AG08395 (cell line): ENCODE results near the gene TRIM24.
"Not testable (repeated sequence)": the region's sequence is repeated elsewhere in the genome, so short reads cannot be mapped to it uniquely, and the experiment has no call there.

Source experiments
- DNase-seq: peaks from one replicate; pipeline ENCODE4 v3.0.0; 2012; ENCODE audit warnings: mixed read lengths, low spot score

Gene TRIM24

DNA sequence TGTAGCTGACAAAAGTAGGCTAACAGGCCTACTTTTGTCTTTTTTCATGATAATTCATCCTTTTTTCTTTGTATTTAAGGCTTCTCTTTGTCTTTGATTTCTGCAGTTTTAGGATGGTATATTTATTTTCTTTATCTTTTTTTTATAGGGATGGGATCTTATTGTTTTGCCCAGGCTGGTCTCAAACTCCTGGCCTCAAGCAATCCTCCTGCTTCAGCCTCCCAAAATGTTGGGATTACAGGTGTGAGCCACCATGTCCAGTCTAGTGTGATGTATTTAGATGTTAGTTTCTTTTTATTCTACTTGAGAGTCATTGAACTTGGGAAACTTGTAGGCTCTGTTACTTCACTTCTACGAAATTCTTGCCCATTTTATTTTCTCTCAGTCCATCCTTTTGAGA lies 35.4 kb downstream of the TRIM24 start:
- DNase-seq = no peak

- DNase-seq = no peak
These were observed 39.3 kb downstream of the TRIM24 start for GRCh38 chr7:138499340-138499739.

DNA sequence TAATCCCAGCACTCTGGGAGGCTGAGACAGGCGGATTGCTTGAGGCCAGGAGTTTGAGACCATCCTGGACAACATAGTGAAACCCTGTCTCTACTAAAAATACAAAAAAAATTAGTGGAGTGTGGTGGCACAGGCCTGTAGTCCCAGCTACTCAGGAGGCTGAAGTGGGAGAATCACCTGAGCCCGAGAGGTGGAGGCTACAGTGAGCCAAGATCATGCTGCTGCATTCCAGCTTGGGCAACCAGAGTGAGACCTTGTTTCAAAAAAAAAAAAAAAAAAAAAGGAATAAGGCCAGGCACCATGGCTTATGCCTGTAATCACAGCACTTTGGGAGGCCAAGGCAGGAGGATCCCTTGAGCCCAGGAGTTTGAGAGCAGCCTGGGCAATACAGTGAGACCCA lies 40.2 kb downstream of the TRIM24 start:
- DNase-seq = not testable (repeated sequence)

DNA sequence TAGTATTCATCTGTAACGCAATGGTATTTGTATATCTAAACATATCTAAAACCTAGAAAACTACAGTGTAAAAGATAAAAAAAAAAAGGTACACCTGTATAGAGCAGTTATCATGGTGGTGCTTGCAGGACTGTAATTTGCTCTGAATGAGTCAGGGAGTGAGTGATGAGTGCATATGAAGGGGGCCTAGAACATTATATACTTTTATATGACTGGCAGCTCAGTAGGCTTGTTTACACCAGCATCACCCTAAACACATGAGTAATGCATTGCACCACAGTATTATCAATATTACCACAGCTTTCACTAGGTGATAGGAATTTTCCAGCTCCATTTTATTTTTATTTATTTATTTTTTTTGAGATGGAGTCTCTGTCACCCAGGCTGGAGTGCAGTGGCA lies 40.8 kb downstream of the TRIM24 start:
- no peak for DNase-seq

GRCh38 chr7:138502023-138502767 lies 42.1 kb downstream of the TRIM24 start:
- no peak for DNase-seq

- DNase-seq = no peak
These were observed 45.4 kb downstream of the TRIM24 start for GRCh38 chr7:138505361-138505873.

DNA sequence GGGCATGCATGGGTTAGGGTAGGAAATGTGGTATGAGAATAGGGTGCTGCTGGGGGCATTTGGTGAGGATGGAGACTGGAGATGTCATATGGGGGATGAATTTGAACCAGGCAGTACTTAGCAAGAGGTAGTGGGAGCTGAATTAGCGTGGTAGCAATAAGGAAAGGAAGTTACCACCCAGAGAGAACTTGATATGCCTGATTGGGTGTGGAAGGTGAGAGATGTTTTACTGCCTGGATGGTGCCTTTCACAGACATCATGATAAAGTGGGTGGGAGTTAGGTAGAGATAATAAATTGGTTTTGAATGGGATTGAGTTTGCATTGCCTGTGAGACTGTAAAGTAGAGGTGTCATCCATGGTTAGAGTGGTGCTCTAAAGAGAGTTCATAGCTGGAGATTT lies 46.7 kb downstream of the TRIM24 start:
- no peak for DNase-seq

- no peak for DNase-seq
These were observed 49.9 kb downstream of the TRIM24 start for GRCh38 chr7:138510003-138510402.

GRCh38 chr7:138512092-138512858 lies 52.2 kb downstream of the TRIM24 start:
- DNase-seq = no peak

- DNase-seq = no peak
These were observed 52.8 kb downstream of the TRIM24 start for GRCh38 chr7:138512885-138513284.

- no peak for DNase-seq
These were observed 53.3 kb downstream of the TRIM24 start for GRCh38 chr7:138513344-138513871.

- DNase-seq = no peak
These were observed 54.0 kb downstream of the TRIM24 start for GRCh38 chr7:138514044-138514443.

GRCh38 chr7:138515001-138515528 lies 55.0 kb downstream of the TRIM24 start:
- DNase-seq = no peak

GRCh38 chr7:138519061-138519798 lies 59.2 kb downstream of the TRIM24 start:
- no peak for DNase-seq

- no peak for DNase-seq
These were observed 60.7 kb downstream of the TRIM24 start for GRCh38 chr7:138520742-138521141.

DNA sequence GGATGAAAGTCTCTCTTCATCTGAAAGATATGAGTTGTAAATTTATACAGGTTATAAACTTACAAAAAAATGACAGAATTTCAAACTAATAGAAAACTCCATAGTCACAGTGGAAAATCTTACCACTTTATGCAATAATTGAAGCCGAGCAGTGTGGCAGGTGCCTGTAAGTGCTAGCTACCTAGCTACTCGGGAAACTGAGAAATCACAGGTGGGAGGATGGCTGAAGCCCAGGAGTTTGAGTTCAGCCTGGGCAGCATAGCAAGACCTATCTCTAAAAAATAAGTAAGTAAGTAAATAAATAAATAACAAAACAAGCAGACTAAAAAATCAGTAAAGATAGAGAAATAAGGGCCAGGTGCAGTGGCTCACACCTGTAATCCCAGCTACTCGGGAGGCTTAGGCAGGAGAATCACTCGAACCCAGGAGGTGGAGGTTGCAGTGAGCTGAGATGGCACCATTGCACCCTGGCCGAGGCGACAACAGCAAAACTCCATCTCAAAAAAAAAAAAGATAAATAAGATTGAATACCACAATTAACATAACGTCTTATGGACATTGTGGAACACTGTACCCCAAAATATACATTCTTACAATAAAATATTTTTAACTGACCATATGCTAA lies 61.9 kb downstream of the TRIM24 start:
- no peak for DNase-seq

DNA sequence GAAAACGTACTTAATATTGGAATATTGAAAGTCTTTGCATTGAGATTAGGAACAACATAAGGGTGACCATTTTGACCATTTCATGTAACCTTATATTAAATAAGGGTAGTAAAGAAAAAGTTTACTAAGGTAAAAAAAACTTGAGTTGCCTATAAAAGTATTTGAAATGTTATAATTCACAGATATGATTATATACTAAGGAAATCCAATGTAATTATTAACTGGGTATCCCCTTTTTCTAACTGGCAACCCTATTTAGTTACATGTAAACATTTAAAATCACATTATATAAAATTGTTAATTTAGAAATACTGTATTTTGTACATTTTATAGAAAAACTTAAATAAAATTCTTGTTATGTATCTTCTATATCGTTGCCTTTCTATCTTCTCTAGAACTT lies 64.2 kb downstream of the TRIM24 start:
- no peak for DNase-seq

DNA sequence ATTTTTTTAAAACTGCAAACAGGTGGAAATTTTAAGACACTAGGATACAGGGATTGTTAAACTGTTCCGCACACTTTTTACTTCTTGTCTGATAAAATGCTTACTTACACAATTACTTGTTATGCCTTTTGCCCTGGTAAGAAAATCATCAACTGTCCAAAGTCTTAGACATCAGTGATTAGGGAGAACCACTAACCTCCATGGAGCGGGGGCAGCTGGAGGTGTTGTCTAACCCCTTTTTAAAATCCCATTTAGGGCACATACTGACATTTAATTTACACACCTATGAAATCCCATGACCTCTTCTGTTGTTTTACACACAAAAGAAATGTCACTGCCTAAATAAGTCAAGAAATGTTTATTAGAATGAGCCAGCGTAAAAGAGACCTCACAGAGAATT lies 65.7 kb downstream of the TRIM24 start:
- no peak for DNase-seq

DNA sequence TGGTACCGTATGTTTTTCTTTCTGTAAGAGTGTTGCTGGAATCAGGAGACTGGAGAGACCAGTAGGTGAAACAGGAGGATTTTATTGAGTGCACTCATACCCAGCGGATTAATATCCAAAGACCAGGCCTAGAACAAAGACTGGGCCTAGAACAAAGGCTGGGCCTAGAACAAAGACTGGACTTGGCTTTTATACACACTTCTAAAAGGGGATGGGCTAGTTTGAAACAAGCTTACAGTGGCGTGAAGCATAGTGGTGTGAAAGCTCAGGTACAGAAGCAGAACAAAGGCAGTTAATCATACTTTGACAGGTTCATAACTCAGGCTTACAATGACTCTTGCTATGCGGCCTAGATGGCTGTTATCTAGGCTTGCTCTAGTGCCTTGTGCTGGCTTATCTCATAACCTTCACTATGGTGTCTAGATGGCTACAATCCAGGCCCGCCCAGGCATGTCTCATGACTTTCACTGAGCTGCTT lies 67.7 kb downstream of the TRIM24 start:
- DNase-seq = no peak

DNA sequence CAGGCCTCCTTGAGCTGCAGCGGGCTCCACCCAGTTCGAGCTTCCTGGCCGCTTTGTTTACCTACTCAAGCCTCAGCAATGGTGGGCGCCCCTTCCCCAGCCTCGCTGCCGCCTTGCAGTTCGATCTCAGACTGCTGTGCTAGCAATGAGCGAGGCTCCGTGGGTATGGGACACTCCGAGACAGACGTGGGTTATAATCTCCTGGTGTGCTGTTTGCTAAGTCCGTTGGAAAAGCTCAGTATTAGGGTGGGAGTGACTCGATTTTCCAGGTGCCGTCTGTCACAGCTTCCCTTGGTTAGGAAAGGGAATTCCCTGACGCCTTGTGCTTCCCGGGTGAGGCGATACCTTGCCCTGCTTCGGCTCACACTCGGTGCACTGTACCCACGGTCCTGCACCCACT lies 76.8 kb downstream of the TRIM24 start:
- not testable (repeated sequence) for DNase-seq

GRCh38 chr7:138538518-138538917 lies 78.5 kb downstream of the TRIM24 start:
- DNase-seq = peak; percentile 8
